NCI-H774 (cell line): ENCODE measurements around the gene ZNF644.

Source experiments
- DNase-seq: peaks from one replicate; lab custom pipeline; 2025; lab: John Stamatoyannopoulos, UW

Gene ZNF644

GRCh38 chr1:91020967-91021685, 709 bp downstream of the ZNF644 start:
- peak; percentile 76 for DNase-seq

GRCh38 chr1:91020486-91020885, 1.3 kb downstream of the ZNF644 start:
- DNase-seq, result no peak

DNA sequence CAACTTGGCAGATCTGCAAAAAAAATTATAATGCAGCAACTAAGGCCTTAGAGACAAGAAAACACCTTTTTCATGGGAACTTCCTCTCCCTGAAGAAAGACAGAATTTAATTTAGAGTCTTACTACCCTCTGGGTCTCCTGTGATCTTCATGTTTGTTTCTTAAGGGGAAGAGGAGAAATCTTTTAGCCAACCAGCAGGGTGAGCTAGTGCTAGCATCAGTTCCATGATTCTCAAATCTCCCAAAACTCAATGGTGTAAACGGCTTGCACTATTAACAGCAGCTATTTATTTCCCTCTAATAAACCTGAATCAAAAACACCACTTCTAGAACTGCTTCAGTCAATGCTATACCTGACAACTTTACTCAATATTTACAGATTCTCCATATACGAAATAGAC, 3.8 kb downstream of the ZNF644 start:
- DNase-seq, result no peak

- DNase-seq, result peak; percentile 62
Measured at GRCh38 chr1:91015794-91016550, 5.9 kb downstream of the ZNF644 start.

DNA sequence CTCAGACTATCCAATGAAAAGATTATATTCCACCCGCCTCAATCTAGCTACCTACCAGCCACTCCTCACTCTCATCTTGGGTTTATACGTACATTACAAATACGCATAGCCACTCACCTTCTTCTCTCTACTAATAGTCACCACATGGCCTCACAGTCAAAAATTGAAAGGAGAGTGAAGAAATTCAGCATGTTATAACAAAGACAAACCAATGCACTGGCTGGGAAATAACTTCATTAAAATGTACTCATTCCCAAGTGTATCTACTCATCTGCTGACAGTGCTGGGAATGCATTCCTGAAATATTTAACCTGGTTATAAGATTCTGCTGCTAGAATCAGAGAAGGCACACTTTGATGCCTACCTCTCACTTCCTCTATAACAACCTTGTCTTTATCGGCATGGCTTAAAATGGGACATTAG, 6.5 kb downstream of the ZNF644 start:
- DNase-seq, result no peak

GRCh38 chr1:91014475-91014874, 7.4 kb downstream of the ZNF644 start:
- DNase-seq, result no peak

DNA sequence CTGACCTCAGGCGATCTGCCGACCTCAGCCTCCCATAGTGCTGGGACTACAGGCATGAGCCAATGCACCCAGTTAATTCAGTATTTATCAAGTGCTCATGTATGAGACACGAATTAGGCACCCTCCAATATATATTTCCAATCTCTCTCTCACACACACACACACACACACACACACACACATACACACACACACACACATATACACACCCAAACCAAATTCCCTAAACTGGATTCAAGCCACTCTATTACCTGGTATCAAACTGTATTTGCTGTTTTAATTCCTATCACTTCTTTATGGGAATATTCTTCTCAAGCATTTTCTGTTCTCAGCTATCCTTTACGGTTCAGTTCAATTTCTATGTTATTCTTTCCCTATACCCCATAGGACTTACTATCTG, 8.5 kb downstream of the ZNF644 start:
- DNase-seq, result no peak

GRCh38 chr1:91012196-91012595, 9.6 kb downstream of the ZNF644 start:
- DNase-seq, result no peak

GRCh38 chr1:91011726-91012125, 10.1 kb downstream of the ZNF644 start:
- no peak for DNase-seq

- no peak for DNase-seq
Measured at GRCh38 chr1:91007827-91008226, 14.0 kb downstream of the ZNF644 start.

DNA sequence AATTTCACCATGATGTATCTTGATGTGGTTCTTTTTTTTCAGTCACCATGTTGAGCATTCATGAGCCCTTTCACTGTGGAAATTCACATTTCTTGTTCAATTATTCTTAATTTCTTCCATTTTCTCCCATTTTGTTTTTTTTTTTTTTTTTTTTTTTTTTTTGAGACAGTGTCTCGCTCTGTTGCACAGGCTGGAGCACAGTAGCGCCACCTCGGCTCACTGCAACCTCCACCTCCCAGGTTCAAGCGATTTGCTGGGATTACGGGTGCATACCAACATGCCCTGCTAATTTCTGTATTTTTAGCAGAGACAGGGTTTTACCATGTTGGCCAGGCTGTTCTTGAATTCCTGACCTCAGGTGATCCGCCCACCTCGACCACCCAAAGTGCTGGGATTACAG, 14.7 kb downstream of the ZNF644 start:
- no peak for DNase-seq

DNA sequence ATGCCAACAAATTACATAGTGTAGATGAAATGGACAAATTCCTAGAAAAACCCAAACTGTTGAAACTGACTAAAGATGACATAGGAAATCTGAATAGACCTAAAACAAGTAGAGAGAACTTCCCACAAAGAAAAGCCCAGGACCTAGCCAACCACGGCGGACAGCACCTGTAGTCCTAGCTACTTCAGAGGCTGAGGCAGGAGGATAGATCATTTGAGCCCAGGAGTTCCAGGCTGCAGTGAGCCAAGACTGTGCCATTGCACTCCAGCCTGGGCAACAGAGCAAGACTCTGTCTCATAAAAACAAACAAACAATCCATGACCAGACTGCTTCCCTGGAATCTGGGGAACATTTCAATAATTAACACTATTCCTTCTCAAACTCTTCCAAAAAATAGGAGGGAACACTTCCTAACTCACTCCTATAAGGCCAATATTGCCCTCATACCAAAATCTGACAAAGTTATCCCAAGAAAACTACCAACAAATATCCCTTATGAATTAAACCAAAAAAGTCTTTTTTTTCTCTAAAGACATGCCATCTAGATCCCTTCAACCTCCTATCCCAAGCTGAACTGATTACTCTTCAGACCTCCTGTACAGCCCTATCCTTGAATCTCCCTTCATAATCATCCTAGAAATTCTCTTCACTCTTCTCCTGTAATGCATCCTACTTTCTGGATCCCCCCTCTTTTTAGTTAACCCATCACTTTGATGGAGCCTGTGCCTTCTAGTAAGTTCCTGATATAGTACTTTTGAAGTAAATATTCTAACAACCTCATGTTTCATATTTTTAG, 15.5 kb downstream of the ZNF644 start:
- DNase-seq, result no peak

GRCh38 chr1:91005285-91005684, 16.6 kb downstream of the ZNF644 start:
- DNase-seq, result no peak

GRCh38 chr1:91004145-91004544, 17.7 kb downstream of the ZNF644 start:
- no peak for DNase-seq

- DNase-seq, result no peak
Measured at GRCh38 chr1:90996742-90997413, 25.0 kb downstream of the ZNF644 start.

DNA sequence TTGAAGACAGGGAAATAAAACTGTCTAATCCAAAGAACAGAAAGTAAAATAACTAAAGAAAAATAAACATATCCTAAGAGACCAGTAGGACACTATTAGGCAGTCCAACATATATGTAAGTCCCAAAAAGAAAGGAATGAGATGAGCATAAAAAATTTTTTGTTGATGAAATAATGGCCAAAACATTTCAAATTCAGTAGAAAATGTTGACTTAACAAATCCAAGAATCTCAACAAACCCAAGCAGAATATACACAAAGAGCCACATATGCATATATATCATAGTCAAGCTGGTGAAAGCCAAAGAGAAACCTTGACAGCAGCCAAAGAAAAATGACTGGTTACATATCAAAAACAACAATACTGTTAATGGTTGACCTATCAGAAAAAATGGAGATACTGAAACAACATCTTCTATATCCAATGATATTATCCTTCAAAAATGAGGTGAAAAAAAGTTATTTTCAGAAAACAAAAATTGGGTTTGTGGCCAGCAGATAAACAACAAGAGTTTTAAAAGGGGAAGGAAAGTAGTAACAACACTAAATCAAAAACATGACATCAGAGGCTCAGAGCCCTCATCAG, 26.4 kb downstream of the ZNF644 start:
- no peak for DNase-seq

DNA sequence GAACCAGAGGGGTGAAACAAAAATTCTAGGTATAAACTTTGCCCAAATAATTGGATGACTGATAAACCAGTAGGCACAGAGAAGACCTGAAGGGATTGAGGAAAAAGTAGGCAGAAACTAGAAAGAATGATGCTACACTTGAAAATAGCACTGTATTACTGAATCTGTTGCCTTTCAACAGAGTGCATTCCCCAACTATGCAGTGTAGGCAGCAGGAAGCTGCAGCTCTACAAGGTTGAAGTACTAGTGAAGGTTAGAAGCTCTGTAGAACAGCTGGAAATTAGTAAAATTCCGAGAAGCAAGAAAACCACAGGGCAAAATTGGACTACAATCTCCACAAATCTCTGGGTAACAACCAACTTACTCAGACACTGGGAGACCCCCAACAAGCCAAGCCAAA, 27.4 kb downstream of the ZNF644 start:
- DNase-seq, result no peak

GRCh38 chr1:90993245-90993644, 28.6 kb downstream of the ZNF644 start:
- no peak for DNase-seq

DNA sequence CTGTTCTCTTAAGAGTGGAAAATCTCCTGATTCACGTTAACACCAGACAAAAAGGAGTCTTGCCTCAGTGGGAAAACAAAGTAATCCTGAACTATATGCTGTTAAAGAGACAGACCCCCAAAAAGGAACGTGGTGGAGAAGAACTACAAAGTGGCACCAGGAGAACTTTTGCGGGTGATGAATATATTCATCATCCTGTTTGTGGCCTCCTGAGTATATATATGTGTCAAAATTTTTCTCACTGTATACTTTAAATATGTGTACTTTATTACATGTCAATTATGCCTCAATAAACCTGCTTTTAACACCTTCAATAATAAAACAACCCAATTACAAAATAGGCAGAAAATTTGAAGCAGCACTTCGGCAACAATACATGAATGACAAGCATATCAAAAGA, 31.1 kb downstream of the ZNF644 start:
- DNase-seq, result no peak

- no peak for DNase-seq
Measured at GRCh38 chr1:90989990-90990389, 31.8 kb downstream of the ZNF644 start.

- DNase-seq, result no peak
Measured at GRCh38 chr1:90989302-90989701, 32.5 kb downstream of the ZNF644 start.

DNA sequence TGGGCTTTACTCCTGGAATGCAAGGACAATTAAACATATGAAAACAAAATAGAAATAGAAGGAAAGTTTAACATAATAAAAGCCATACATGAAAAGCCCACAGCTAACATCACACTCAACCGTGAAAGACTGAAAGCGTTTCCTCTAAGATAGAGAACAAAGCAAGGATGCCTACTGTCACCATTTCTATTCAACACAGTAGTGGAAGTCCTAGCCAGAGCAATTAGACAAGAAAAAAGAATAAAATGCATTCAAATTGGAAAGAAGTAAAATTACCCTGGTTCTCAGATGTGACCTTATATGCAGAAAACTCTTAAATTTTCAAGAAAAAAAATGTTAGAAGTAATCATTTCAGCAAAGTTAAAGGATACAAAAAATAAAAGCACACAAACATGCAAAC, 34.0 kb downstream of the ZNF644 start:
- no peak for DNase-seq
